Activated CD4-positive, alpha-beta T cell treated with anti-CD3 and anti-CD28 coated beads, Interleukin-2, amount 50 U/mL, for 4 hours (primary cell): Measurements from ENCODE around the gene PALD1.
"Not testable (repeated sequence)": the region's sequence is repeated elsewhere in the genome, so short reads cannot be mapped to it uniquely, and the experiment has no call there.

Experiments used
- DNase-seq, 2 experiments: peaks; one replicate each; pipeline ENCODE4 v3.0.0-alpha.2; 2020

Gene PALD1

DNA sequence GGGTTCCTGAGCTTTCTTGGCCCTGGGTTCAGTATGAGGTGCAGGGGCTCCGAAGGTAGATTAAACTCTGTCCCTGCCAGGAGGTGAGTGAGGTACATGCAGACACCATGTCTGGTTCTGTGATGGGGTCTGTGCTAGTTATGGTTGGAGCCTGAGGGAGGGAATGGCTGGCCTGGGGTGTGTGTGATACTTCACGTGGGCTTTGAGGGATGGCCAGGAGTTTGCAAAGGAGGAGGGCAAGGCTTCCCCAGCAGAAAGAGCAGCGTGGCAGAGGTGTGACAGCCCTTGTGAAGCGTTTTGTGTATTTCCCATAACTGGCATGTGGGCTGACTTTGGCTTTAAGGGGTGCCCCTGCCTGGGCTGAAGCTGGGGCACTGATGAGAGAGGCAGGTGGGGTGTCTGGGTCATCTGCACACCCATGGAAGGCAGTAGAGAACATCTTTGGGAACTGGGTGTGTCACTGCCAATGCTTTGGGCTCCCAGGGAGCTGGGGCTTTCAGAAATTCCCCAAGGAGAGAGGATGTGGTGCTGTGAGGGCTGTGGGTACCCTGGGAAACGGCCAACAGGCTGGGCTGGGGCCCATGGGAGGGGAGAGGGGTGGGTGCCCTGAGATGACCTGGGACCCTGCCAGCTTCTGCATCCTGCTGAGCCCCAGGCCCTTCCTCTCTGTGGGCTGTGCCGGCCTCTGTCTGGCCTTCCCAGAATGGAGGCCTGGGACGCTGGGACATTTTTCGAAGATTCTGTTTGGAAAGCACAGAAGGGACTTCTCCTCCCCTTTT is 4.6 kb downstream of the PALD1 start:
- DNase-seq, result no peak

DNA sequence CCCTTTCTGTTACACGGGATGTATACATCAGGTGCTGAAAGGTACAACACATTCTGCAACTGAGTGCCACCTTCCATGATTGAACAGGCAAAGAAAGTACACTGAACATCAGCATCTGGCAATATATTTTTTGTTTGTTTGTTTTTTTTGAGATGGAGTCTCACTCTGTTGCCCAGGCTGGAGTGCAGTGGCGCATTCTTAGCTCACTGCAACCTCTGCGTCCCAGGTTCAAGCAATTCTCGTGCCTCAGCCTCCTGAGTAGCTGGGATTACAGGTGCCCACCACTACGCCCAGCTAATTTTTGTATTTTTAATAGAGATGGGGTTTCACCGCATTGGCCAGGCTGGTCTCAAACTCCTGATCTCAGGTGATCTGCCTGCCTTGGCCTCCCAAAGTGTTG is 5.3 kb downstream of the PALD1 start:
- not testable (repeated sequence) for DNase-seq

DNA sequence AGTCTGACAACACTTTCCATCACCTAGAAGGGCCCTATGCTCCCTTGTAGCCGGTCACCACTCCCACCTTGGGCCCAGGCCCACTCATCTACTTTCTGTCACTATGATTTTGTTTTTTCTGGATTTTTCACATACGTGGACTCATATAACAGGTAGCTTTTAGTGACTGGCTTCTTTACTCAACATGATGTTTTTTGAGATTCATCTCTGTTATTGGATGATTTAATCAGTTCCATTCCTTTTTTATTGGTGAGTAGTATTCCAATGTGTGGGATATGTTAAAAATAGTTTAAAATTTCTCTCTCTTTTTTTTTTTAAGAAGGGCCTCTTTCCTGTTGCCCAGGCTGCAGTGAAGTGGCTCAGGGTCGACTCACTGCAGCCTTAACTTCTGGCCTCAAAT is 9.3 kb downstream of the PALD1 start:
- no peak for DNase-seq

DNA sequence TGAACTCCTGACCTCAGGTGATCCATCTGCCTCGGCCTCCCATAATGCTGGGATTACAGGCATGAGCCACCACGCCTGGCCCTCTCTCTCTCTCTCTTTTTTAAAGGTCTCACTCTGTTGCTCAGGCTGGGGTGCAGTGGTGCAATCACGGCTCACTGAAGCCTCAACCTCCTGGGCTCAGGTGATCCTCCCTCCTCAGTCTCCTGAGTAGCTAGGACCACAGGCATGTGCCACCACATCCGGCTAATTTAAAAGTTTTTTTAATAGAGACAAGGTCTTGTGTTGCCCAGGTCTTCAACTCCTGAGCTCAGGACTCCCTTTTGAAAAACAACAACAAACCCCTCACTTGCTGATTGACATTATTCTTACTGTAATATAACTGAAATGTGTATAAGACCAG is 11.6 kb downstream of the PALD1 start:
- DNase-seq, result no peak

DNA sequence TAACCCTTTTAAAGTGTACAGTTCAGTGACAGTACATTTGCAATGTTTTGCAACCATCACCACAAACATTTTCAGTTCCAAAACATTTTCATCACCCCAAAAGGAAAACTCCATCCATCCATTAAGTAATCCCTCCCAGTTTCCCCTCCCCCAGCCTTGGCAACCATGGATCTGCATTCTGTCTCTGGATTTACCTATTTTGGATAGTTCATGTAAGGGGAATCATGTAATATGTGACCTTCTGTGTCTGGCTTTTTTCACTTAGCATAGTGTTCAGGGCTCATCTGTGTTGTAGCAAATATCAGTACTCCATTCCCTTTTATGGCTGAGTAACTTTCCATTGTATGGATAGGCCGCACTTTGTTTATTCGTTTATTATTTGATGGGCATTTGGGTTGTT is 13.0 kb downstream of the PALD1 start:
- DNase-seq, result no peak

DNA sequence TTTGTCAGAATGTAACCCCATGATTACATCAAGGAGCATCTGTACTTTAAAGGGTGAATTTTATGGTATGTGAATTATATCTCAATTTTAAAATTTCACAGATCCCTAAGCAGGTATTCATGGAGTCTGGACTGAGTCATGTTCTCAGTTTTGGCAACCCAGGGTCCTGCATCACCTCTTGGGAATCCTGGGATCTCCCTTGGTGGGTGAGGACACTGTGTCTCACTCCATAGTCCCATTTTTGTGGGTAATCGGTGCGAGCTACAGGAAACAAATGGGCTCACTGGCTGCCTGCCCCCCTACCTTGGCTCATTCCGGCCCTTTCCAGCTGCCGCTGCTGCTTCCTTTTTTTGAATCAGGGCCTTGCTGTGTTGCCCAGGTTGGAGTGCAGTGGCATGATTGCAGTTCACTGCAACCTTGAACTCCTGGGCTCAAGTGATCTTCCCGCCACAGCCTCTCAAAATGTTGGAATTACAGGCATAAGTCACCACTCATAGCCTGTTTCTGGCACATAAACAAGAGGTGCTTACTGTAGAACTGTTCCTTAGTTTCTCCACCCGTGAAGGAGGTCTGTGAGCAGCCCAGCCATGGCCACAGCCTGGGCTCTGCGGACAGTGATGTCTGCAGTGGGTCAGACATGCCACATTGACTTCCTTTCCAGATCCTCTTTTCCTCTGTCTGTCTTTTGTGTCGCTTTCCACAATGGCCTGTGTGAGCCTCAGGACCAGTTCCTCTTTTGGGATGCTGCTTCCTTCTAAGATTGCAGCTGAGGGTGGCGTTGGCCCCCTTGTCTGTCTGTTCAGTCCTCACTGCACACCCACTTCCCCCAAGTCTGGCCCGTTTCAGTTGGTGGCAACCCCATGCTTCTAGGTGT is 14.5 kb downstream of the PALD1 start:
- DNase-seq, result no peak

DNA sequence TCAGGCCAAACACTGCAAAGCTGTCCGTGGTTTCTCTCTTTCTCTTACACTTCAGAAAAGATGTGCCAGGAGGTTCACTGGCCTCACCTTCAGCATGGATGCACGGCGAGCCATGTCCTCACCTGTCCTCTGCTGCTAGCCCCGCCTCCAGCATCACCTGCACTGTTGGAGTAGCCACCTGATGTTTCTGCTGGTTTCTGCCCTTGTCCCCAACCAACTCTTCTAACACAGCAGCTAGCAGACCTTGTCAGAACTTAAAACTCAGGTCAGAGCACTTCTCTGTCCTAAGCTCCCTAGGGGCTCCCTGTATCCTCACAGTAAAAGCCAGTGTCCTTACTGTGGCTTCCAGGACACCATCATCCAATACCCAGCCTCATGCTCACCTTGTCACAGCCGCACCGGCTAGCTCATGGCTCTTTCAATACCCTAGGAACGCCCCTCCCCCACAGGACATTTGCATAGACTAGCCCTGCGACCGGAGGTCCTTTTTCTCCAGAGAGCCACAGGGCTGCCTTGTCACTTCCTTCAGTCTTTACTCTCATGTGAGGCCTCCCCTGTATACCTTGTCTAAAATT is 15.2 kb downstream of the PALD1 start:
- DNase-seq, result no peak

DNA sequence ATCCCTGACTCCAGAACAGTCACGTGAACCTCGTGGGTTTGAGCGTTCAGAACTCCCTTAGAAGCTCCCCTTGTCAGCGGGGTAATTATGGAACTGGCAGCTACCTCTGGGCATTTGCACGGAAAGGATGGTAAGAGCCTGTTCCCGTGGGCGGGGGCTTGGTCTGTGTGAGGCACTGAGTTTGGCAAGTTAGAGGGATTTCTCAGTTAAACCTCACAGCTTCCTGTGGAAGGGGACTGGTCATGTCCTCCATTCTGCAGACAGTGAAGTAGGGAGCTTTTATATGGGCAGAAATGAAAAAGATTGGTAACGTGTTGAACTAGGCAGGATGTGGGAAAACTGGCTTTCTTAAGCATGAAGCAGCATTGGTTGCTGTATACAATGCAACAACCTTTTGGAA is 16.0 kb downstream of the PALD1 start:
- DNase-seq, result no peak

DNA sequence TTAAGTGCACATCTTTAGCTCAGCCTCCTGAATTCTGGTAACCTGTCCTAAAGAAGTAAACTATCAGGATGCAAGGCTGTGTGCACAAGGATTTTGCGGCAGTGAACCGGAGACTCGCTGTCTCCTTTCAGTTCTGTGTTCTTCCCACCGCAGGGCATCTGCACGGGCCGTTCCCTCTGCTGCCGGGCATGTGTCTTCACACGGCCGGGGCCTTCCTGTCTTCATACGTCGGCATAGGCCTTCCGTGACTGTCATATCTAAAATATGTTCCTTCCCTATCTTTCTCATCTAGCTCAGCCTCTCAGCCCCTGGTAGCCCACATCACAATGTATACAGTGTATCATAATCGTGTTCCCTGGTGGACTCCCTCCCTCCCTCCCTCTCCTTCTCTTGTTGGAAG is 16.4 kb downstream of the PALD1 start:
- DNase-seq, result no peak

DNA sequence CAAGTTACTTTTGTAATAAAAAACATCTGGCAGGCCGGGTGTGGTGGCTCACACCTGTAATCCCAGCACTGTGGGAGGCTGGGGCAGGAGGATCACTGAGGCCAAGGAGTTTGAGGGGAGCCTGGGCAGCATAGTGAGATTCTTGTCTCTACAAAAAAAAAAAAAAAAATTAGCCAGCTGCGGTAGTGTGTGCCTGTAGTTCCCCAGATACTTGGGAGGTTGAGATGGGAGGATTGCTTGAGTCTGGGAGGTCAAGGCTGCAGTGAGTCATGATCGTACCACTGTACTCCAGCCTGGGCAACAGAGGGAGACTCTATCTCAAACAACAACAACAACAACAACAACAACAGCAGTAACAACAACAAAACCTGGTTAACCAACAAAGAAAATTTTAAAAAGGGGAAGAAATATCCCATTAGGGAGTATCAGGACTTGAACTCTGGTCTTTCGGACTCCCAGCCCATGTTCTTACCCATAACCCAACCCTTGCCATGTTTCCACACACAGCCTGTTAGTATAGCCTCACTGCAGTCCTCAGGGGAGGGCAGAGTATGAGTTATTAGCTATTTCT is 17.2 kb downstream of the PALD1 start:
- DNase-seq, result no peak

DNA sequence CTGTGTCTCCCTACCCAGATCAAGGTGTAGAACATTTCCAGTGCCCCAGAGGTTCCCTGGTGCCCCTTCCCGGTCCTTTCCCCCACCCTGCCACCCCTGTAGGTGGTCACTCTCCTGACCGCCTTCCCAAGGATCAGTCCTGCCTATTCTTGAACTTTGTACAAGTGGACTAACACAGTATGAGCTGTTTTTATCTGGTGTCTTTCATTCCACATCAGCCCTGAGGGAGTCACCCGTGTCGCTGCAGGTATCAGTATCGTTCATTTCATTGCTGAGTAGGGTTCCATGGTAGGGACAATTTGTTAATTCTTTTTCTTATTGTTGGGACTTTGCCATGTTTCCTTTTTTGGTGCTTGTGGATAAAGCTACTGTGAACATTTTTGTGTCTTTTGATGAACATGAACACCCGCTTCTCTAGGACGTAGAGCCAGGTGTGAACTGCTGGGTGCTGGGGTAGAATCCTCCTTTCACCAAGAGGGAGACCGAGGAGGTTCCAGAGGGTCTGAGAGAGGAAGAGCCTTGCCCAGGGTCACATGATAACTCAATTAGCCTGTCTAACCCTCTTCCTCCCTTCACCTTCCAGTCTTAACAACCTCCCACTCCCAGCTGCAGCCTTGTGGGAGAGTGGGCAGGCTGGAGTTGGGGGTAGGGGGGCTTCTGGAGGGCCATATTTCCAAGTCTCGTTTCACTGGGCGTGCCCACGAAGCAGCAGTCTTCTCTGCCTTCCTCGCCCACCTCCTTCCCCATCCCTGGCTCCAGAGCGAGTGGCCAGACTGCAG is 18.0 kb downstream of the PALD1 start:
- DNase-seq, result no peak

DNA sequence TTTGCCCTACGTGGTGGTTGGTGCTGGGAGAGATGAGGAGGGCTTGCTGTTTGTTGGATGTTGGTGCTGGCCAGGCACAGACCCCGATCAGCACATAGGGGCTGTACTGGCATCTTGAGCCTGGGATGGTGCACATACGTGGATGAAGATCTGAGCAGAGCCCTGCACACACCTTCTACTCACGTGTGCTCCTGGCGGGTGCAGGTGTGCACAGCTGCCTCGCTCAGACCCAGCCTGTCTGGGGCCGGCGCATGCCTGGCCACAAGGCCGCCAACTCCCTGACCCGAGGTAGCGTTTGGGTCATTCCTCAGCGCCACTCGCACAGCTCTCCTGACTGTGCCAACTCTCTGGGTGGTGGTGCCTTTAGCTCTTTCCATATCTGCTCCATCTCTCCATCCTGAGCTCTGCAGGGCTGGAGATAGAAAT is 18.6 kb downstream of the PALD1 start:
- DNase-seq, result no peak

DNA sequence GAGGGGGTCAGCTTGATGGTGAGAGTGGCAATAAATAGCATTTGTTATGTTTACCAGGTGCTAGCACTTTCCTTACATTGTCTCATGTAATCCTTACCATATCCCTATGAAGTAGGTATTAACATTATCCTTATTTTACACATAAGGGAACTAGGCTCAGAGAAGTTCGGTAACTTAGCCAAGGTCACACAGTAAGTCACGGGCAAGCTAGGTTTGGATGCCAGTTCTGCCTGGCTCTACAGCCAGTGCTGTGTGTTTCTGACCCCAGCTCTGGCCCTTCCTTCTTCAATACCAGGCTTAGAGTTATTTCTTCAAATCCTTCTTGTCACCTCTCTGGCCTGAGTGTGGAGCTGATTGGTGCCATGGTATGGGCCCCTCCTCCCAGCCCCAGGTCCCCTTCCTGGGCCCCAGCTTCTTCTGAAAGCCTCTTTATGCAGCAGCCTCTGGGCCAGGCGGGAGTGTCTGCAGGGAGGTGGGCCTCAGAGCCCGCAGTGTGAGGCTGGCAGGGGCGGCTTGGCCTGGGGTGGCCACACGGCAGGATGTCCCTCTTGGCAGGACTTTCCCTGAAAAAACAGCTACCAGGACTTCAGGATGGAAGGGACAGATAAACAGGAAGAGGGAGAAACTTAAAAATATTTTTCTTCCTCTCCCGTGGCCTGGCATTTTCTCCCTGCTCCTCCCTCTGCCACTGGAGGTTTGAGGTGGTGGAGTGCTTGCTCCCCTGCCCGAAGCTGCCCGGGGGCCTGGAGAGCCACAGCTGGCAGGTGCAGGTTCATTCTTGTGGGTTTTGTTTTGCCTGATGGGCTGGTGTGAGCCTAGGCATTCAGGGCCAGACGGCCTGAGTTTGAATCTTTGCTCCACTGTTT is 20.6 kb downstream of the PALD1 start:
- no peak for DNase-seq

DNA sequence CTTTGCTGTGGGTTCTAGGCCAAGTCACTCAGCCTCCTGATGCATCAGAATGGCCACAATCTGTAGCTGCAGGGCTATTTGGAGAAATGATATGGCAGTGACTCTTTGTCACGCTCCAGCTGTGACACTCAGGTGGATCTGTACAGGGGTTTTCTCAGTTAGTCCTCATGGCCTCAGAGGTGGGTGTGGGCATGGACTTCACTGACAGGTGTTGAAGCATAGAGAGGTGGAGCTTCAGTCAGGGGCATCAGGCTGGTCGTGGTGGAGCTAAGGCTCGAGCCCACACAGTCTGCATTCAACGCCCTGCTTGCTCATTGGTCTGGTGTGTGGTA is 21.2 kb downstream of the PALD1 start:
- DNase-seq, result no peak

DNA sequence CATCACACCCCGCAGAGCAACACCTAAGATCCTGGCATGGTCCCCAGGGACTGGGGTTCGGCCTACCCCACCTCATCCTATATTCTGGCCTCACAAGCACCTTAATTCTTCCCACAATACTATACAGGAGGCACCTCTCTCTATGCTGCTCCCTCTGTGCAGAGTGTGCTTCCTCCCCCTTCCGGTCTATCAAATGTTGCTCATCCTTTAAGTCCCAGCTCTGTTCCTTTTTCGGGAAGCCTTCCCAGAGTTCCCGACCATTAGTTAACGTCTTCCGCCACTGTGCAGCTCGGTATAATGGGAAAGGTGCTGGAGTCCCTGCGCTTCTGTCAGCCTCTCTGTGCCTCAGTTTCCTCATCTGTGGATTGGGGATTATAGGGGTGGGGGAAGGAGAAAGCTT is 21.8 kb downstream of the PALD1 start:
- DNase-seq, result no peak

DNA sequence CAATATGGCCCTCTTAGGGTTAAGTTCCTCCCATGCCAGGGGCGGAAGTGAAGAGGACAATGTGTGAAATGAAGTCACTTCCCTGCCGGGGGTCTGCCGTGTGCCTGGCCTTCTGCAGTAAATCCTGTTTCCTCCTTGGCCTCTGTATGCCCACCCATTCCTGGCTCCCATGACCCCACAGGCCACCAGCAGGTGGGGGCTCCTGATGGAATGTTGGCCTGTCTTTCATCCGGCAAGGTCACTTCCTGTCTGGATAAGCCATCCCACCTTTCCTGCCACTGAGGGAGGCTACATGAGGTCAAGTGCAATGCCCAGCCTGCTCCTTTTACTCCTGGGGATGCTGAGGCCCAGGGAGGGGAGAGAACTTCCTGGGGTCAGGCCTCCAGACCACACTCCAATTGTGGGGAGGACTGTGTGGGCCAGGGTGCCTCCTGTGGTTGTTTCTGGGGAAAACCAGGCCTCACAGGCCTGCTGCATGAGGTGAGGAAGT is 22.3 kb downstream of the PALD1 start:
- DNase-seq, result no peak

DNA sequence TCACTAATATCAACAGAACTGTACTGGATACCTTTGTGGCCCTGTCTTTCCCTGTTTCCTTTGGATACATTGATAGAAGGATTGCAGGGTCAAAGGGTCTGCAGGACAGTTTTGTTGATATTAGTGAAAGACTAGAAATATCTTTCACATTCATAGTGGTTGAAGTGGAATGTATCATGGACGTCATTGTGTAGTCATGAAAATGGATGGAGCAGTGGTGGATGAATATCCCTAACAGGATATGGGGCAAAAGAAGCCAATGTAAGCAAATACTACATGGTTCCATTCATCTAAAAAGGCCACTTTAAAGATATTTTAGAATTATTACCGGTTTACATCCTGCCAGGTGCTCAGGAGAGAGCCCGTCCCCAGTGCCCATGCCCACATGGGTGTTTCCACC is 23.8 kb downstream of the PALD1 start:
- no peak for DNase-seq

DNA sequence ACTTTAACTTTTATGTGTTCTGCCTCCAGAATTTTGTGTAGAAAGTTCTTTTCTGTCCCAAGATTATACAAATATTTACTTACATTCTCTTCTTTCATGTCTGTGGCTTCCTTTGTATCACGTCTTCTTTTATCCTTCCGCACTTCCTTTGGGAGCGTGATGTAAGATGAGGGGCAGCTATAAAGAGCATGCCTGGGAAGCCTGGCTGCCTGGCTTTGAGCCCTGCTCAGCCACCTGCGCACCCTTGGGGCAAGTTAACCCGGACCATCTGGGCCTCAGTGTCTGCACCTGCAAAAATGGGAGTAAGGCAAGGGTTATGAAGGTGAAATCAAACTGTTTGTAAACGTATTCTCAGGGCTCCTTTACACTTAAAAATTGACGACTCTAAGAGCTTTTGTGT is 25.2 kb downstream of the PALD1 start:
- no peak for DNase-seq

DNA sequence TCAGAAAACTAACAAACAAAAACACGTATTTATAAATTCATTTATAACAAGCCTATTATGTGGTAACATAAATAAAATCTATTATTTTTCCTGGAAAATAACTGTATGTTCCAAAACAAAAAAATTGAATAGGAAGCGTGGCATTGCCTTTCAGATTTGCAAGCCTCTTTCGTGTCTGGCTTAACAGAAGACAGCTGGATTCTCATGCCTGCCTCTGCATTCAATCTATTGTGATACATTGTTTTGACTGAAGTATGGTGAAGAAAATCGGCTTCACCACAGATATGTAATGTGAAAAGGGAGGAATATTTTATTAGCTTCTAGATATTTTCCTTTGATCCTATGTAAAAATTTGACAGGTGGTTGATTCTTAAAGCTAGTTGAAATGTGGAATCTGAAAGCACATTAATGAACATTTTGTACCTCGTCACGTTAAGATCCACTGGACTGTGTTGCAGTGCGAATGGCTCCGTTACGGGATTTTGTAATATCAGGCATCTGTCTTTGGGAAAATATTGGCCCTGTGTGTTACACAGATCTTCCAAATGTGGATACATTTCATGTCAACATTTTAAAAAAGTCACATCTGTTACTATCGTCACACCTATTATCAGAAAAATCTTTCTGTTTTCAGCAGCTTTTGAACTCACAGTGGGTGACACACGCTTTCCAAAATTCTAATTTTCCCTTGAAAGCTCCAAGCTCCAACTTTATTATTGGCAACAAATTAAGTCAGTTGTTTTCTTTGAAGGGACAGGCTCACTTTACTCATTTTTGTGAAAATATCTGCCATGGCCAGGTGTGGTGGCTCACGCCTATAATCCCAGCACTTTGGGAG is 26.2 kb downstream of the PALD1 start:
- DNase-seq, result no peak

DNA sequence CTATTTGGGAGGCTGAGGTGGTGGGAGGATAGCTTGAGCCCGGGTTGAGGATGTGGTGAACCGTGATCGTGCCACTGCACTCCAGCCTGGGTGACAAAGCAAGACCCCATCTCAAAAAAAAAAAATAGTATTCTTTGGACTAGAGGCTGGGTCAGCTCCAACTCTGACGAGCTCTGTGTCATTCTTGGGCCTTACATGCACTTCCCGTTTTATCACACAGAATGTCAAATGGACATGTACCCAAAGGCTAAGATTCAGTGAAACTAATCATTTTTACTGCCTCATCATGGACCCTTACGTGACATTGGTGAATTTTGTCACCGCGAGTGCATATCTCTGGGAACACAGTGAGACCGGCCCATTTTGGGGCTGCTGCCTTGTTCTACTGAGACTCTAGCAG is 27.3 kb downstream of the PALD1 start:
- no peak for DNase-seq

DNA sequence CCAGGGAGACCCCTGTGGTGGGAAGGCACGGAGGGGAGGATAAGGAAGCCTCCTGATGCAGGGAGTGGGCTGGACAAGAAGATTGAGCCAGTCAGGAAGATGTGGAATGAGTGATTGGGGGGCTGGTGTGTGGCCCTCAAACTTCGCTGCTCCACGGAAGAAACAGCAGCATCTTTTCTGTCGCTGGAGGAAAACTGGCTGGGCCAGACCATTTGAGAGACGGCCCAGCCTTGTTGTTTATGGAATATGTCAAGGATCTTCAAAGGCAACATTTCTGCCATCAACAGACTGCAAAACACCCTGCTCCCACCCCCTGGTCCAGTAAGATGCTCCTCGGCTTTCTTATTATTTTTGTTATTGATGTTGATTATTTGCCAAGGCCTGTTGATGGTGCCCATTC is 29.4 kb downstream of the PALD1 start:
- no peak for DNase-seq
